ENCODE results near the gene LHX2. TPM values are rescaled to one million over a fixed set of nuclear protein-coding genes. Genes with fewer than 3 reads are reported as not detected.
A peak's percentile ranks its signal among the peaks of the same experiment; 100 is the strongest.

The LHX2 gene
- total RNA-seq, 1 experiment from 2014 or later, result not detected

GRCh38 chr9:124044448-124044847 lies 32.9 kb downstream of the LHX2 start:
- H2BK15ac ChIP-seq (ENCODE audit: low read depth, low read length), result no peak overlapping the region
- no peak overlapping the region for H2BK5ac ChIP-seq (ENCODE audit: insufficient read length, low read length)
- peaks cover 6% of the 10 kb centered on the region; the same call in 1 of the 2 replicates for H3K27me3 ChIP-seq (ENCODE audit: insufficient read depth, low read length)
- DNase-seq, result no peak
- H3K9me3 ChIP-seq (ENCODE audit: control insufficient read depth, low read depth, low read length), result no peaks in the 10 kb centered on the region
- no peak overlapping the region for H4K5ac ChIP-seq (ENCODE audit: insufficient read length, low read depth, low read length)
- H3K79me2 ChIP-seq (ENCODE audit: insufficient read depth, low read length), result no peaks in the 10 kb centered on the region
- peaks cover 5% of the 10 kb centered on the region in 2 experiments; a peak in 2 of 4 replicates for H3K4me1 Mint-ChIP-seq
- no peaks in the 10 kb centered on the region for H4K20me1 ChIP-seq (ENCODE audit: control insufficient read depth, insufficient read depth, insufficient read length)
- no peak overlapping the region for H3K9ac ChIP-seq (ENCODE audit: extremely low read depth, insufficient read length, low read length)
- no peak overlapping the region for H2AFZ ChIP-seq (ENCODE audit: low read length)
- no peak overlapping the region for H3K56ac ChIP-seq (ENCODE audit: insufficient read length, low read depth, low read length)
- no peak for TF ChIP-seq CTCF (conservative IDR thresholded peaks at IDR 0.05)
- H3K27me3 Mint-ChIP-seq (ENCODE audit: low read depth), result peaks cover 84% of the 10 kb centered on the region
- no peak overlapping the region for H3K4me2 ChIP-seq (ENCODE audit: insufficient read depth, insufficient read length, low read length)
- peaks cover 7% of the 10 kb centered on the region for H3K23me2 ChIP-seq (ENCODE audit: insufficient read length, low read depth, low read length, poor library complexity, severe bottlenecking)
- H2BK20ac ChIP-seq (ENCODE audit: low read depth, low read length, poor library complexity, severe bottlenecking), result no peak overlapping the region
- peak overlapping the region; percentile 45 to 58; a peak in 1 of 5 replicates for H3K4me3 Mint-ChIP-seq
- H3K9me3 Mint-ChIP-seq, result no peaks in the 10 kb centered on the region
- H3K23ac ChIP-seq (ENCODE audit: insufficient read length, low read depth, low read length), result no peak overlapping the region
- no peaks in the 10 kb centered on the region for H3K4me1 ChIP-seq (ENCODE audit: insufficient read depth, low read length)
- no peak overlapping the region for H2AK5ac ChIP-seq (ENCODE audit: insufficient read length, low read length)
- no peak overlapping the region for H3K18ac ChIP-seq (ENCODE audit: insufficient read length, low read depth, low read length)
- no peak overlapping the region for H4K8ac ChIP-seq (replicated peaks; ENCODE audit: insufficient read length, low read depth, low read length)
- H3K14ac ChIP-seq (ENCODE audit: insufficient read depth, low read length), result no peak overlapping the region
- H3K36me3 Mint-ChIP-seq (ENCODE audit: insufficient read depth in 1 of 3, low read depth in 3 of 3), result no peaks in the 10 kb centered on the region
- H4K91ac ChIP-seq (ENCODE audit: insufficient read length, low read depth, low read length), result no peak overlapping the region
- no peak overlapping the region for H3T11ph ChIP-seq (ENCODE audit: low read length)
- H3K27ac Mint-ChIP-seq, result peak overlapping the region in 1 of 3 experiments; percentile 84; a peak in 1 of 7 replicates
- H3K4ac ChIP-seq (ENCODE audit: low read depth, low read length), result no peak overlapping the region
- no peak overlapping the region for H2BK12ac ChIP-seq (ENCODE audit: insufficient read length, low read depth, low read length)
- H3K79me1 ChIP-seq (ENCODE audit: insufficient read depth, low read depth, low read length, poor library complexity, severe bottlenecking), result no peaks in the 10 kb centered on the region
- H2BK120ac ChIP-seq (ENCODE audit: low read depth, low read length, poor library complexity, severe bottlenecking), result no peak overlapping the region
- WGBS (ENCODE audit: extremely low coverage, insufficient read length, low lambda C conversion rate), result no CpG with 5 or more reads among the region's 5 CpGs
- H3K27ac ChIP-seq (ENCODE audit: insufficient read length, low read depth, low read length), result no peak overlapping the region

Data from H9 (cell line).